CD1c-positive myeloid dendritic cell (primary cell): ENCODE measurements around the gene HARBI1.
"Not testable (repeated sequence)": the region's sequence is repeated elsewhere in the genome, so short reads cannot be mapped to it uniquely, and the experiment has no call there.

ENCODE experiments used
- DNase-seq: peaks from one replicate; pipeline ENCODE4 v3.0.0-alpha.2; 2016; ENCODE audit errors: extremely low spot score

The HARBI1 gene

GRCh38 chr11:46597155-46597554 is 19.9 kb downstream of the HARBI1 start:
- DNase-seq: no peak

GRCh38 chr11:46594785-46595184 is 22.2 kb downstream of the HARBI1 start:
- no peak for DNase-seq

- DNase-seq: no peak
Observed at GRCh38 chr11:46594374-46594700, 22.7 kb downstream of the HARBI1 start.

GRCh38 chr11:46593550-46594373 is 23.3 kb downstream of the HARBI1 start, which contains the start of gene AMBRA1:
AMBRA1 (minus strand) TSS chr11:46594023; CDS start chr11:46548380, 45,643 bp downstream.
- DNase-seq: peak; percentile 92

GRCh38 chr11:46590740-46591605 is 26.1 kb downstream of the HARBI1 start:
- no peak for DNase-seq

GRCh38 chr11:46588915-46589314 is 28.1 kb downstream of the HARBI1 start:
- DNase-seq: no peak

- DNase-seq: no peak
Observed at GRCh38 chr11:46588131-46588530, 28.9 kb downstream of the HARBI1 start.

GRCh38 chr11:46583513-46583912 is 33.5 kb downstream of the HARBI1 start:
- DNase-seq: not testable (repeated sequence)

GRCh38 chr11:46582588-46582987 is 34.4 kb downstream of the HARBI1 start:
- DNase-seq: no peak

GRCh38 chr11:46577058-46577457 is 40.0 kb downstream of the HARBI1 start:
- no peak for DNase-seq

- no peak for DNase-seq
Observed at GRCh38 chr11:46574656-46575055, 42.4 kb downstream of the HARBI1 start.

GRCh38 chr11:46570790-46571398 is 46.1 kb downstream of the HARBI1 start:
- DNase-seq: no peak

- no peak for DNase-seq
Observed at GRCh38 chr11:46565232-46565840, 51.7 kb downstream of the HARBI1 start.

- no peak for DNase-seq
Observed at GRCh38 chr11:46564459-46564858, 52.6 kb downstream of the HARBI1 start.

GRCh38 chr11:46562527-46562926 is 54.5 kb downstream of the HARBI1 start:
- DNase-seq: no peak

GRCh38 chr11:46560300-46560991 is 56.6 kb downstream of the HARBI1 start:
- peak; percentile 20 for DNase-seq

GRCh38 chr11:46559815-46560214 is 57.2 kb downstream of the HARBI1 start:
- DNase-seq: no peak

GRCh38 chr11:46557684-46558151 is 59.3 kb downstream of the HARBI1 start:
- no peak for DNase-seq

- DNase-seq: no peak
Observed at GRCh38 chr11:46555267-46556054, 61.6 kb downstream of the HARBI1 start.
